Suppressor macrophage treated with lipopolysaccharide for 4 hours (primary cell): Measurements from ENCODE around the gene RALGPS1.

Experiments used
- DNase-seq: peaks from one replicate; pipeline ENCODE4 v3.0.0-alpha.2; 2020

Gene RALGPS1

DNA sequence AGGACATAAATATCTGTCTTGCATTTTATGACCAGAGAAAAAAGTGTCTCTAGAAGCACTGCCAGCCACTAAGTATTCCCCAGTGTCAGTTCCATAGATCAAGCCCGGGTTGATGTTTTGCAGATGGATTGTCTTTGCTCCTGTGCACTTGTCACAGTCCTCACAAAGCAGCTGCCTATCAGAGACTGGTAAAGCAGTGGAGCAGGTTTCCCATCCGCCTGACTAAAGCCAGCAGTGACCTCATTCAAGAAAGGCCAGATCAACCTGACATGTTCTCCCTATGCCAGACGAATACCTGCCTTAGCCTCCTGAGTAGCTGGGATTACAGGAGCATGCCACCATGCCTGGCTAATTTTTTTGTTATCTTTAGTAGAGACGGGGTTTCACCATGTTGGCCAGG is 323.2 kb downstream of the RALGPS1 start:
- no peak for DNase-seq

DNA sequence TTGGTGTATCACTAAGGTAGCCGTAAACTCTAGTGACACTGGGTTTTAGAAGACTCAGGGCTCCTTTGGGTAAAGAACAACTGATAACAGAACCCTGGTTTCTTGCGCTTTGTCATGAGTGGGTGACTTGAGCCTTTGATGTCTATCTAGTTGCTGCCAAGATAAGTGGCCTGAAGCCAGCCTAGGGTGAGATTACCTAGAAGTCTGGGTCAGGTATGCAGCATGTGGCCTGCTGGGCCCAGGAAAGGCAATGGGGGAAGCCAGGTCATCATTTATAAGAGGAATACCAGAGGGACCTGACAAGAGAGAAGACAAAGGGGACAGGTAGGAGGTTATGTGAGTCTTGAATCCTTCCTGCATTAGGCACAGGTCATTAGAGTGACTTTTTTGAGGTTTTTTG is 326.8 kb downstream of the RALGPS1 start:
- no peak for DNase-seq

DNA sequence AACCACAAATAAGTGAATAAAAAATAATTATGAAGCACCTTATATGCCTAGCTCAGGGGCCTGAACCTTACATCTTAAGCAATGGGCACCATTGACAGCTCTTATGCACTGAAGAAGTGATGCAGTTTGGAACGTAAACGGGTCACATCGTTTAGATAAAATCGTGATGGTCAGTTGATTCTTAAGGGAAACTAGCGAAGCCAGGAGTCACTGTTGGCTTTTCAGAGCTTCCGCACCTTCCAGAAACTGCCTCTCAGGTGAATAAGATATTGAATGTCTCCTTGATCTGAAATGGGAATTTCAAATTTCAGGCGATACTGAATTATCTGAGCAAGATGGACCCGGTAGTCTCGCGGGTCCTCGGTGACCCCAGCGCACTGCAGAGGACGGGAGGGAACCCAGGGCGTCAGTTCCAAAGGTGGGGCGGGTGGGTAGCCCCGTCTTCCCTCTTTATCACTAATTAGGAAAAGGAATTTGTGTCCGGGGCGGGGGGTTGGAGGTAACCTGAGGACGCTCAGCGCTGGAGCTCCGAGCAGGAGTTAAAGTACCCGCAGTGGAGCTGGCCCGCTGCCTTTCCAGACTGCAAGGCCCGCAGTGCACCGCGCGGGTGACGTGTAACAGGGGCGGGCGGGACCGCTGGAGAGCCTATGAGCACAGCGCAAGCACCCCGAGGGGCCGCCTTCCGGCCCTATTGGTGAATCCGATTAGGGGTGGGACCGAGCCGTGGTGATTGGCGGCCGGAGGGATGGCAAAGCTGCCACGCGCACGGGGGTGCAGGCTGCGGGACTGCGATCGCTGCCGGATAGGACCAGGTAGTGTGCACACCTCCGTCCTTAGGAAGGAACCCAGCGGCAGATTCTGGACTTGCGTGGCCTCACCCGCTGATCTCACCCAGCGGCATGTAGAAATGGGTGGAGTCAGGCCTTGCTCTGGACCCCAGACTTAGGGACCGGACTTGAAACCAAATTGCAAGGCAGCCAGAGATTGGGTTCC is 330.3 kb downstream of the RALGPS1 start:
- DNase-seq: peak; percentile 96

DNA sequence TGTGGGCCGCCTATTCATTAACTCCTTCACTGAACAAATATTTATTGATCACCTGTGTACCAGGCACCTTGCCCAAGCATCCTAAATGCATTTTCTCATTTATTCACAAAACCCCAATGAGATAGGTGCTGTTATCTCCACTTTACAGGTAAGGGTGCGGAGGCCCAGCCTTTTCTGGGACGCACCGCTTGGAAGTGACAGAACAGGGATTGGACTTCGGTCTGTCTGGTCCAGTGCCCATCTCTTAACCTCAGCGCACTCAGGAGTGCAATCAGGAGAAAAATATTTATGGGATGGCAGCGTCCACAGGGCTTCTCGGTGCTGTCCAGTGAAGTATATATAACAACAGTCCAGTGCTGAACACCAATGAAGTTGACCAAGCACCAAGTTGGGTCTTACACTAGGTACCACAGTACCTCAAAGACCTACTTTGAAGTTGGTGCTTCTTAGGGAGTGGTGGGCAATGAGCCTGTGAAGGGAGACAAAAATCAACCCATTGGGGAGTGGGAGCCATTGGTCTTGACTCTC is 331.1 kb downstream of the RALGPS1 start:
- DNase-seq: no peak

DNA sequence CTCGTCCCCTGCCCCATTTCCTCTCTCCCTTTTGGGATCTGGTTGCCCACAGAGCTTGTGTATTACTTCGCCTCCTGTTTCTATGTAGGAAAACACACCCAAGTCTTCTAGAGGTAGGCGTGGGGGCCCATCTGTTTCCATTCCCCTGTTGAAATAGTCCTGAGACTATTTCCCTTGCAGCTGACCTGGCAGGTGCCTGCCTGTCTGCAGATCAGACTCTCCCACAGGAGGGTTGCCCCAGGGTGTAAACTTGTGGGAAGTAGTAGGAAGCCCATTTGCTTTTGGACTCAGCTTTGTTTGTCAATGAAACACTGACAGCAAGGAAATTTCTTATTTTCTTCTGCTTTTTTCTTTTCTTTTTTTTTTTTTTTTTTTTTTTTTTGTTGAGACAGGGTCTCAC is 333.7 kb downstream of the RALGPS1 start:
- DNase-seq: no peak

DNA sequence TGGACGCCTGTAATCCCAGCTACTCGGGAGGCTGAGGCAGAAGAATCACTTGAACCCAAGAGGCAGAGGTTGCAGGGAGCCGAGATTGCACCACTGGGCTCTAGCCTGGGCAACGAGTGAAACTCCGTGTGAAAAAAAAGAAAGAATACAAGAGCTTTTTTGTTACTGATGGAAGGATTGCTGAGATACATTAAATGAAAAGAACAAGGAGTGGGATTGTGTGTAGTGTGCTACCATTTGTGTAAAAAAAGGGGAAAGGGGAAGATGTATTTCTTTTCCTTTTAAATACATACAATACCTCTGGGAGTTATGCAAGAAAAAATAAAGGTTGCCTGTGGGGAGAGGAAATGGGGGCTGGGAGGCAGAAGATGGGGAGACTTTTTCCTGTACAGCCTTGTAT is 335.3 kb downstream of the RALGPS1 start:
- no peak for DNase-seq

DNA sequence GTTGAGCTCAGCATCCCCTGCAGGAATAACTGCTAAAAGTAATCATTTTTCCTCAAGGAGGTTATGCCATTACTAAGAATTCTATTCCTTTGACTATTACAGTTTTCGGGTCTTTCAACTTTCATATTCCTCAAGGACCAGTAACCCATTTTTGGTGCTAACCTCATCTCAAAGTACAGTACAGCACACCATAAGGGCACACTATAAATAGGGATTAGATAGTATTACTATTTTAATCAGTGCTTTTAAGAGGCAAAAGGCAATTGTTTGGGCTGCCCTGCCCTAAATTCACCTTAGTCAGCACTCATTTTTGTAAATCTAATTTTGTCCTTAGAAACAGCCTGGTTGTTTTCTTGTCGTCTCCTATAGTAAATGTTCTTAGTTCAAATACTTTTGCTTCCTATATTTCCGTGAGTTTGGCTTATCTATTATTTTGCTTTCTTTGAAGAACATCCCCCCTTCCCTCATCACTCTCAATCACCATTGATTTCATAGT is 336.4 kb downstream of the RALGPS1 start:
- DNase-seq: no peak

DNA sequence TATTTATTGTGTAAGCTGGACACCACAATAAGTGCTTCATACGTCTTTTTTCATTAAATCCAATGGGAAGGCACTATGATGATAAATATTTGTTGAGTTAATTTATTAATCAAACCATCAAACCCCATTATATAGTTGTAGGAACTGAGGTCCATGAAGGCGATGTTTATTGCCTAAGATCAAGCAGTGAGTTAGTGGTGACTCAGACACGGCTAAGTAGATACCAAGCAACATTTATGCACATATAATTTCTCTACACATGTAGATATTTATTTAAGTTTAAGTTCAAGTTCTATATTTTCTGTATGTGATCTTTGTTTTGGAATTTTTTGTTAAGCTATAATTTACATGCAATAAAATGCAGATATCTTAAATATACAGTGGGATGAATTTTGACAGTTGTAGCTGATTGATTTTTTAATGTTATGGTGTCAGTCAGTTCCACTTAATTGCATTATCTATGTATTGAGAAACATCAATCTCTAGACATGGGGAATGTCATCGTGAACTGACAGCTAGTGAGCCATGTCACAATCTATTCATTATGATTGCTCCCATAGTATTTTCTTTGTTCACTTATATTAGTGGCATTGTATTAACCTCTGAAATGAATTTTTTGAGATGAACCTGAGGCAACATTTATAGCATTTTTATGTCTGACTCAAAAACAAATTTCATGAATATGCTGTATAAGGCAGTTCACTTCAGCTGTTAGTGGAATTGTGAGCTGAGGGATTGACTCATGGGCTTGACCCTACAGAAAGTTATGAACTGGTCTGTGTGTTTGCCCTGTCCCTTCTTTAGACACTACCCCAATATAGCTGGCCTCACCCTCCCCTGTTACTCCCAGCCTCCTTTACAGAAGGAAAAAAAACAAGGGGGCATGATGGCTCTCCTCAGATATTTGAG is 338.1 kb downstream of the RALGPS1 start:
- DNase-seq: no peak

DNA sequence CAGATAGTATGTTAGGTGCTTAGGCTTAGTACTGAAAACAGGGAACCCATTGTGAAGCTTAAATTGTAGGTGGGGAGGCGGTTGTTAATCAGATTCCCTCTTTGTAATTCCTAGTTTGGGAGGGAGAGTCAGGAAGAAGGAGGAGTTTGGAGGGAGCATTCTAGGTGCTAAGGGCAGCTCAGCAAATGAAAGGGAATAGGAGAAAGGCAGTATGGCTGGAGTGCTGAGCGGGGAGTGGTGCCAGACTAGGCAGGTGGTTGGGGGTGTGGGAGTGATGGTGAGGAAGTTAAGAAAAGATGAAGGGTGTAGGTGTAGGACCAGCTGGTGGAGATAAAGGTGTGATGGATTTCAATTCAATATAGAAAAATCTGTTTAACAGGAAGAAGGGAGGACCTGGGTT is 338.9 kb downstream of the RALGPS1 start:
- no peak for DNase-seq

DNA sequence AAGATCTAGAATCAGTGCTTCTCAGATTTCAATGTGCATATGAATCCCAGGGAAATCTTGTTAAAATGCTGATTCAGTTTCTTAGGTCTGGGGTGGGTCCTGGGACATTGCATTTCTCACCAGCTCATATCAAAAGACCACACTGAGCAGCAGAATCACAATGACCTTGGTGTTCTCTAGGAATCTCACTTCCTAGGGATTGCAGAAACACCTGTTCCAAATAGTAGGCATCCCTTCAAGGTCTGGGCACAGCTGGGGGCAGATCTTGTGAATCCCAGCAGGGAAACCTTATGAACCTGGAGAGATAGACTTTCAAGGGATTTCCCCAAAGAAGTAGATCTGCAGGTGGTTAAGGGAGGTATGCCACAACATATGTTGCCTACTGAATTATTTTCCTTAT is 341.1 kb downstream of the RALGPS1 start:
- no peak for DNase-seq

DNA sequence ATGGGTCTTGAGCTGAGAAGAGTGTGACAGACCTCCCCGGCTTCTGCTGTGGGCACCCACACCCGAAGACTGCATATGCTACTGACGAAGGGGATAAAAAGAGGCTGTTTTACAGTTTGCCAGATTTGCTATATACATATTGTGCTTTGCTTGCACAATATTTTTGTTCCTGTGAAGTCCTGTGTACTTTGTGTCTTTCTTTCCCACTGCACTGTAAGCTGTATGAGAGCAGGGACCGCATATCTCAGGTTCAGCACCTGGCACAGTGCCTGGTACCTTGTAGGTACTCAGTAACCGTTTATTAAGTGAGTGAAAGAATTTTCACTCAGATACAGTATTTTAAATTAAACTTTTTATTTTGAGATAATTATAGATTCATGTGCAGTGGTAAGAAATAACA is 341.7 kb downstream of the RALGPS1 start:
- no peak for DNase-seq

DNA sequence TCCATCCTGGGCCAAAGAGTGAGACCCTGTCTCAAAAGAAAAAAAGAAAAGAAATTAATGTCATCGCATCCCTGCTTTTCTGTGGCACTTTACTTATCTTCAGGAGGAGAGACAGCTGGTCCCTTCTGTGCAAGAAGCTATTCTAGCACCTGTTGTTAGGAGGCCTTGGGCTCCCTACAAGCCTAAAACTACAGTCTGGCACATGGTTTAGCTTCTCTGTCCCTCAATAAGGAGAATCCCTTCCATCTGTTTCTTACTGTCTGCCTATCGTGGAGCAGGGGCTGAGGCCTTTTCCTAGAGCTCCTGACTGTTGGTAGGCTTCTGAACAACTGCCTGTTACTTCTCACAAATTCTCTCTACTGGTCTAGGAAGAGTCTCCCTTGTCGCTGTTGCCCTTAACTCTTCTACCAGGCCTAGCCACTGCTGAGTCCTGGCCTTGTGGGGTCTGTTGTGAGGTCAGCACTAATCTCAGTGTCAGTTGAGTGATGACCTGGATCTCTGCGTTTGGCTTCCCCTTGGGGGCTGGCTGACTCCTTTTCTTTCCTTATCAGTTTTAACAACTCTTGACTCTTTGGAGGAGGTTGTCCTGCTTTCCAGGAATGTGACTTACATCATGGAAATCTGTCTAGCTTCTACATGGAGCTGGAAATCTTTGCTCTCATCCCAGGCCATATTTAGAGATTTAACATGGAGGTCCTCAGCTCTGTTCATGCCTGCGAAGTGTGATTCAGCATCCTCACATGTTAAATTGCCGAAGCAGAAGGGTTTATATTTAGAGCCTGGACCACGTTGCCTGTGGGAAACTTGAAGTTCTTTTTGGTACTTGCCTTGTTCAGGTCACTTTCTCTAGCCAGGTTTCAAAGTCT is 344.3 kb downstream of the RALGPS1 start:
- no peak for DNase-seq

DNA sequence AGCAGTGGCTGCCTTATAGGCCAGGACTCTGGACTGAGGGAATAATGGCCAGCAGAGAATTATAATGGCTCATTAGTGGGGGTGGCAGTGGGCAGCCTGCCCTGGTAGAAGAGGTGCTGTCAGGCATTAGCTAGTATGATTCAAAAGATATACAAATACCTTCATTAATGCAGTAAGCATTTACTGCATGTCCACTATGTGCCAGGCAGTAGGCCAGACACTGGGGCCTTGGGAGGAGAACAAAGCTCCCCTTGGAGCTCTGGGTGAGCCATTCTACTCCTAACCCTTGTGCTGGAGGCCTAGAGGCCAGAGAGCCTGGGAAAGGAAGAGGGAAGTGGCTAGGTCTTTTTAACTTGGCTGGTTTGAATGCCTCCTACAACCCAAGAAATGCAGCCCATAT is 348.0 kb downstream of the RALGPS1 start:
- DNase-seq: no peak

DNA sequence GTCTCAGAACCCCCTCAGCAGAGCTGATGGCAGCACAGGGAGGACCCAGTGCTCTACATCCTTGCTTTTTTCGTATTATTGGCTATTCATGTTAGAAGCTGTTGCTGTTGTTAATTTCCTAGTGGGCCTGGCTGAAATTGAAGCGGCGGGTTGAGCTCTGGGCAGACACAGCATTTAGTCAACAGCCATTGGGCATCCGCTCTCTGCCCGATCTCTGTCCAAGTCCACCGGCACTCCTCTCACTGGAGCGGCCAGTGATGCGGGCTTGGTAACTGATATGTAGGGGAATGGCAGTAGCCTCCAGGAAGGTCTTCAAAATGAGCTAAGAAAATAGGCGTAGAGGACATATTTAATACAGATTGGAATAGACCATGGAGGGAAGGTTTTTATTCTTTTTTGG is 348.7 kb downstream of the RALGPS1 start:
- no peak for DNase-seq

DNA sequence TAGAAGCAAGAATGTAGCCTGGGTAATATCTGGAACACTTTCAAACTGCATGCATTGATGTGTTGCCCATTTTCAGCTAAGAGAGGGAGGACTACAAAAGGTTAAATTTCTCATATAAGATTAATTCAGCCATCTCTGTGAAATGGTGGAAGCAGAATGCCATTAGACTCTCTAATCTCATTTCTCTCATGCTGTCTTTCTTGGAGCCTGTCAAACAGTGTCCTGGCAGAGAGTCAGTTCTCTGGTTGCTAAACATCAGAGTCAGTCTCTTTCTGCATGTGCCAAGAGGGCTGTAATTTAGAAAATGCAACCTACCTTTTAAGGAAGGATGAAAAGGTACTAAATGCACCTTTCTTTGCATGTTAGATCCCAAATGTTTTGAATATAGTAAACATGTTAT is 349.1 kb downstream of the RALGPS1 start:
- DNase-seq: no peak

DNA sequence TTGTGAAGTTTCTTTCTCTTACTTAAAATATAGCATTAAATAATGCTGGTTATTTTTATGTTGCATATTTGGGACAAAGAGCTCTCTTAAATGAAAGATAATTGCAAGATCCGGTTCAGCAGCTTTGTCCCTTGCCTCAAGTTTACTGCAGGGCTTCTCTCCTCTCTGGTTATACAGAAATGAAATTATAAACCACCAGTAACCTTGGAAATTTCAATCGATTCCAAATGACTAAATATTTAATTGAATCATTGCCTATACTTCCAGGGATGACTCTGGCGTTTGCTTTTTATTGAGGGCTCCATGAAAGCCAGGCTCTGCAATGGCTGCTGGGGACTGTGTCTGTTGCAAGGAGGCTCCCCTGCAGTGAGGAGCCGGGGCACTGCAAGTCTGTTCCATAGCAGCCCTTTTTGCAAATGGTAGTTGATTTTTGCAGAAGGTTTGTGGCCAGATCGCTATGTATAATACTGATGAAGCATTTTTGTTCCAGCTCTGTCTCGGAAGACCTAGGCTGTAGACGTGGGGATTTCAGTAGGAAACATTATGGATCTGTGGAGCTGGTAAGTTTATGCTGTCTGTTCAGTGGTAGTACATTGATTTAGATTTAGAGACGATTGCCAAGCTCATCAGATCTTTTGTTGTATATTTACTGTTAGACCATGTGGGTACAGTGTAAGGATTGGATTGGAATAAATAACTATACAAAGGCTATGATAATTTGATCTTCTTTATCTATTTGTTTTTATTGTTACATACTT is 350.1 kb downstream of the RALGPS1 start, which contains the start of gene GARNL3:
Gene GARNL3, plus strand, starts transcription at position 313 of the 758 bp plus-strand sequence. Its CDS starts 104 bp downstream, at position 417.
- DNase-seq: no peak

DNA sequence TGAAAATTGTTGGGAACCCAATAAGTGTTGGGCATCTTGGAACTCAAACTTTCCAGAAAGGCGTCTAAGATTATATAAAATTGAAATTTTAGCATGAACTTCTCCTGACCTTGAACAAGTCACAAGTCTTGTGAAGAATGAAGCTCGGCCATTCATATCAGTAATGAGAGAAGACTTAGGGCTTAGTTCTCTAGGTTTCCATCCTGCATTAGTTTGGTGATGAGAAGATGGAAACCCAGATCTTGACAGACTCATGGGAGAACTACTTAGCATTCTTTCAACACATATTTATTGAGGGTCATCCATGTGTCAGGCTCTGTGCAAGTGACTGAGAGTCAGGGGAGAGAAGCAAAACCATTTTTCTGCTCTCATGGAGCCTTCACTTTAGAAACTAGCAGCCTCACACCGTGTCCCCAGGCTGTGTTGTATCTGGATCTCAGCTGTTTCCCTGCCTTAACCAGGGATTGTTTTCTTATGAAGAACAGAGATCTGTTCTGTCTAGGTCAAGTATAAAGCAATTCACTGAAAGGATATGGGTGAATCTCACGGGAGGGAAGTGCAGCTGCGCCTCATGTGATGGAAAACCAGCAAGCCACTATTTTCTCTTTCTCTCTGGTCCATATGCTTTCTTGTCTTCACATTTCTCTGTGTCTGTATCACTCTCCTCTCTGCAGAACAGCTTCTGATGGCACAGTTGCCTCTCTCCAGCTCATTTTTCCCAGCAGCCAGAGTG is 353.4 kb downstream of the RALGPS1 start:
- DNase-seq: no peak

DNA sequence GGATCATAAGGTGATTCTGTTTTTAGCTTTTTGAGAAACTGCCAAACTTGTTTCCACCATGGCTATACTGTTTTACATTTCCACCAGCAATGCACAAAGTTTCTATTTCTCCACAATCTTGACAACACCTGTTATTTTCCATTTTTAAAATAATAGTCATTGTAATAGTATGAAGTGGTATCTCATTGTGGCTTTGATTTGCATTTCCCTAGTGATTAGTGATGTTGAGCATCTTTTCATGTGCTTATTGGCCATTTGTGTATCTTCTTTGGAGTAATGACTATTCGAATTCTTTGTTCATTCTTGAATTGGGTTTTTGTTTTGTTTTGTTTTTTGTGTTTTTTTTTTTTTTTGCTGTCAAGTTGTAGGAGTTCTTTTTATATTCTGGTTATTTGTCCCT is 354.9 kb downstream of the RALGPS1 start:
- DNase-seq: no peak
